ENCODE results near the gene RNF10. TPM values are rescaled to one million over a fixed set of nuclear protein-coding genes. Genes with fewer than 3 reads are reported as not detected.

RNF10 gene
- total and polyA plus RNA-seq, 9 of the 15 experiments (the other 6 are each of a cell fraction or from before 2014, with no cell fraction given), result 43.0 to 139 (median 80.1) TPM

GRCh38 chr12:120496413-120497340, 37.5 kb upstream of the RNF10 start (continued):
- TF ChIP-seq VEZF1 (CRISPR knock-in tag; IDR thresholded peaks at IDR 0.05) (peak; percentile 90), SPI1 (IDR thresholded peaks at IDR 0.05; ENCODE audit: borderline replicate concordance, low read depth, low read length) (peak; percentile 45; the same call in 1 of the 2 replicates), YY1 (IDR thresholded peaks at IDR 0.05; ENCODE audit: borderline replicate concordance in 1 of 3, control insufficient read depth in 1 of 3, extremely low read depth in 1 of 3, insufficient read depth in 3 of 3, insufficient read length in 1 of 3, insufficient replicate concordance in 2 of 3, low read depth in 1 of 3, low read length in 2 of 3) (peak in 1 of 3 experiments; percentile 6), POU5F1 (IDR thresholded peaks at IDR 0.05; ENCODE audit: borderline replicate concordance, low read depth, low read length, partially characterized antibody) (no peak), ZNF3 (CRISPR knock-in tag; IDR thresholded peaks at IDR 0.05) (no peak), NEUROD1 (IDR thresholded peaks at IDR 0.05; ENCODE audit: borderline replicate concordance, low read depth, low read length, partially characterized antibody) (peak; percentile 47), KLF16 (IDR thresholded peaks at IDR 0.05) (peak; percentile 31; the same call in 1 of the 2 replicates), BCLAF1 (IDR thresholded peaks at IDR 0.05; ENCODE audit: borderline replicate concordance in 1 of 2, control insufficient read depth in 1 of 2, low read depth in 2 of 2, low read length in 1 of 2) (no peak), ZNF518B (CRISPR knock-in tag; IDR thresholded peaks at IDR 0.05) (no peak), SMC3 (conservative IDR thresholded peaks at IDR 0.05; ENCODE audit: insufficient read depth, low read depth, low read length) (no peak), CC2D1A (IDR thresholded peaks at IDR 0.05) (0 out of 2 replicates have a peak, but pooled peaks have one; percentile 22), THAP7 (CRISPR knock-in tag; IDR thresholded peaks at IDR 0.05) (no peak), ZBTB12 (CRISPR knock-in tag; IDR thresholded peaks at IDR 0.05) (no peak), CXXC5 (CRISPR knock-in tag; IDR thresholded peaks at IDR 0.05) (peak; percentile 7; the same call in 1 of the 2 replicates)

Measured in K562 (cell line).